ENCODE data around the gene FXN. TPM values are rescaled to one million over a fixed set of nuclear protein-coding genes. Genes with fewer than 3 reads are reported as not detected.

Gene FXN
- total RNA-seq, 2 experiments from 2014 or later = 21.0 to 21.8 TPM

DNA sequence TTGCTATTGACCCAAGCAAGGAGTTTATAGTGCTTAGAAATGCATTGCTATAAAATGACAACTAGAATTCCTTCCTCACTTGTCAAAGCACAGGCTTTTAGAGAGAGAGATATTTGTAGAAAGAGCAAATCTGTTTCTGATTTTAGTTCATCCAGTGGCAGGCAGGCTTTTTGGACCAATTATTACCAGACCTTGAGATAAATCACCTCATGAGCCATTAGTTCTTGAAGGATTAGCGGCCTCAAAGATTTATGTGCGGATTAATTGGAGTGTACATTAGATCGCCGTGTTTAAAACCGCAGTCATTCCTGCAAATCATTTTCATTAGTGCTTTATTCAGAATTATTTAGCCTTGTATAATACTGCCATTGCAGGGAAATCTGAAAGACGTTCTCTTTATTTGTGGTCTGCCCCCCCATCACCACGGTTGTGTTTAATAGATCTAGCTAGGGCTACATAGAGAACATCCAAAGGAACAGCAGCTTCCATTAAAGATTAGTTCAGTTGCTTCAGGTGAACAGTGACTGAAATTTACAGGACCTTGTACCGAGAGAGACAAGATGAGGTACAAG lies 109.7 kb downstream of the FXN start:
- Mint-ChIP-seq H3K27me3 (no peaks in the 10 kb centered on the region), H3K36me3 (ENCODE audit: low read depth) (no peaks in the 10 kb centered on the region), H3K9me3 (no peaks in the 10 kb centered on the region), H3K27ac (no peak overlapping the region), H3K4me1 (ENCODE audit: low read depth) (no peaks in the 10 kb centered on the region), H3K4me3 (no peak overlapping the region)
- DNase-seq (no peak), ATAC-seq (no peak)
- TF ChIP-seq, protein P1, sequence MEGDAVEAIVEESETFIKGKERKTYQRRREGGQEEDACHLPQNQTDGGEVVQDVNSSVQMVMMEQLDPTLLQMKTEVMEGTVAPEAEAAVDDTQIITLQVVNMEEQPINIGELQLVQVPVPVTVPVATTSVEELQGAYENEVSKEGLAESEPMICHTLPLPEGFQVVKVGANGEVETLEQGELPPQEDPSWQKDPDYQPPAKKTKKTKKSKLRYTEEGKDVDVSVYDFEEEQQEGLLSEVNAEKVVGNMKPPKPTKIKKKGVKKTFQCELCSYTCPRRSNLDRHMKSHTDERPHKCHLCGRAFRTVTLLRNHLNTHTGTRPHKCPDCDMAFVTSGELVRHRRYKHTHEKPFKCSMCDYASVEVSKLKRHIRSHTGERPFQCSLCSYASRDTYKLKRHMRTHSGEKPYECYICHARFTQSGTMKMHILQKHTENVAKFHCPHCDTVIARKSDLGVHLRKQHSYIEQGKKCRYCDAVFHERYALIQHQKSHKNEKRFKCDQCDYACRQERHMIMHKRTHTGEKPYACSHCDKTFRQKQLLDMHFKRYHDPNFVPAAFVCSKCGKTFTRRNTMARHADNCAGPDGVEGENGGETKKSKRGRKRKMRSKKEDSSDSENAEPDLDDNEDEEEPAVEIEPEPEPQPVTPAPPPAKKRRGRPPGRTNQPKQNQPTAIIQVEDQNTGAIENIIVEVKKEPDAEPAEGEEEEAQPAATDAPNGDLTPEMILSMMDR (IDR thresholded peaks at IDR 0.05) = no peak
- ChIA-PET CTCF (interaction anchor here (1.3 to 2.3 kb wide), 3 partner anchors 13 to 48 kb away, joined by 3 to 6 read pairs (median 3); no protein-coding TSS in a partner anchor), POLR2A (no interaction called here)
- intact Hi-C loops (cut with micrococcal nuclease) = no loop called here

DNA sequence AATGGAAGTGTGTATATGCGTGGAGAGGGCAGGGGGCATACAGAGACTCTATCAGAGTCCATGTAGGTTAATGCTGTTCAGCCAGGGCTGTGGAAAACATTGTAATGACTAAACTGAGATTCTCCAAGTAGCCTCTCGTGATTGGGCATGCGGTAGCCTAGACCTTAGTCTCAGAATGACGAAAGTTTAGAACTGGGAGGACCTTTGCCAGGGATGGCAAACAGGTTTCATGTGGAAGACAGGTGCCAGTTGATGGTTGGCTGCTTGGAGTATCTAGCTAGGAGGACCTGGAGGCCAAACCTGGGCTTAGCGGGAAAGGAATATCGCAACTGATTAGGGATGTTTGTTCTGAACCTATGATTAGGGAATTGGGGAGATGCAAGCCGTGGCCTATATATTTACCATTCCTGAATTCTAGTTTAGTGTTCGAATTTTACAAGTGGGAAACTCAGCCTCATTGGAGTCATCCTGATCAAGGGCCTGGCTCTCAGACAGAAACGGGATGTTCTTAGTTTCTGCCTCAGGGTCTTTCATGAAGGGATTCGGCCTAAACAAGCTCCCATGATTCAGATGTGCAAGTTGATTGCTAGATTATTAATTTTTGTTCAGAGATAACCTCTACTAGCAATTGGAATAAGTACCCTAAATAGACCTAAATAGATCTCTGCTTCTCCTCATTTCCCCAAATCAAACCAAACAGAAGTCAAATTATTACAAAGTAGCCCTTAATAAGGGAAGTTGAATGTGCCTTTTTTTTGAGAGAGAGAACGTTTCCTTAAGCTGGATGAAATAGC lies 111.7 kb downstream of the FXN start:
- ChIA-PET CTCF (no interaction called here), POLR2A (no interaction called here)
- H3K9me3 Mint-ChIP-seq = no peaks in the 10 kb centered on the region
- H3K27ac Mint-ChIP-seq = no peak overlapping the region
- TF ChIP-seq, protein P1 (IDR thresholded peaks at IDR 0.05) = no peak
- DNase-seq = no peak
- intact Hi-C loops (cut with micrococcal nuclease) = no loop called here
- H3K4me3 Mint-ChIP-seq = no peak overlapping the region
- H3K27me3 Mint-ChIP-seq = no peaks in the 10 kb centered on the region
- H3K36me3 Mint-ChIP-seq (ENCODE audit: low read depth) = no peaks in the 10 kb centered on the region
- no peak for ATAC-seq
- no peaks in the 10 kb centered on the region for H3K4me1 Mint-ChIP-seq (ENCODE audit: low read depth)

DNA sequence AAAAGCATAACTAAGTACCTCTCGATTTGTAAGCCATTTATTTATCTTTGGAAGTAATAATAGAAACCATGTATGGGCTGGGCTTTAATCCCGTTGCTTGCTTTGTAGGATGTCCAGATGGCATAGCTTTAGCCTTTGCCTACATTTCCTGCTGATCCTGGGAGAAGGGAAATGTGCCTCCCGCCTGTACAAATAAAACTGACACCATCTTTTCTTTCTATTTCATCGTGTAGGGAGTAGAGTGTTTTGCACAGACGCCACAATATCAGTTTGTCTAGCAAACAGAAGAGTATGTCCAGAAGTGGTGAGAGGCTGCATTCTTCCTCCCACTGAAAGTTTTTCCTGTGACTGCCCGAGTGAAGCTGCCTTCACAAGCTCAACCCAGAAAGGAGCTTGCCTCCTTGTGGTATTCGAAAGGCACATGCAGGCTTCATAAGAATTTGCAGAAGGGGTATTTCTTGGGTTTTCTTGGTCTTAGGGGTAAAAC lies 113.8 kb downstream of the FXN start:
- Mint-ChIP-seq H3K27ac (no peak overlapping the region), H3K27me3 (no peaks in the 10 kb centered on the region), H3K4me3 (no peak overlapping the region), H3K4me1 (ENCODE audit: low read depth) (no peaks in the 10 kb centered on the region), H3K9me3 (no peaks in the 10 kb centered on the region), H3K36me3 (ENCODE audit: low read depth) (no peaks in the 10 kb centered on the region)
- ATAC-seq (no peak), DNase-seq (no peak)
- intact Hi-C loops (cut with micrococcal nuclease) = no loop called here
- TF ChIP-seq, protein P1 (IDR thresholded peaks at IDR 0.05) = no peak
- POLR2A ChIA-PET = no interaction called here
- CTCF ChIA-PET = interaction anchor here (1.1 to 1.7 kb wide), 2 partner anchors 9 to 121 kb away, joined by 3 to 12 read pairs; no protein-coding TSS in a partner anchor

Other genes starting within 250 kb of the FXN start
- gene PRKACG, start 21.6 kb upstream of the FXN start, total RNA-seq = not detected
- gene TJP2, start 138.5 kb downstream of the FXN start, total RNA-seq = 1 to 10 TPM; 3.7 to 3.9 TPM

All from activated CD8-positive, alpha-beta T cell treated with anti-CD3 and anti-CD28 coated beads for 36 hours (primary cell).